ENCODE data around the gene LBH.
A peak's percentile ranks its signal among the peaks of the same experiment; 100 is the strongest.

LBH gene

DNA sequence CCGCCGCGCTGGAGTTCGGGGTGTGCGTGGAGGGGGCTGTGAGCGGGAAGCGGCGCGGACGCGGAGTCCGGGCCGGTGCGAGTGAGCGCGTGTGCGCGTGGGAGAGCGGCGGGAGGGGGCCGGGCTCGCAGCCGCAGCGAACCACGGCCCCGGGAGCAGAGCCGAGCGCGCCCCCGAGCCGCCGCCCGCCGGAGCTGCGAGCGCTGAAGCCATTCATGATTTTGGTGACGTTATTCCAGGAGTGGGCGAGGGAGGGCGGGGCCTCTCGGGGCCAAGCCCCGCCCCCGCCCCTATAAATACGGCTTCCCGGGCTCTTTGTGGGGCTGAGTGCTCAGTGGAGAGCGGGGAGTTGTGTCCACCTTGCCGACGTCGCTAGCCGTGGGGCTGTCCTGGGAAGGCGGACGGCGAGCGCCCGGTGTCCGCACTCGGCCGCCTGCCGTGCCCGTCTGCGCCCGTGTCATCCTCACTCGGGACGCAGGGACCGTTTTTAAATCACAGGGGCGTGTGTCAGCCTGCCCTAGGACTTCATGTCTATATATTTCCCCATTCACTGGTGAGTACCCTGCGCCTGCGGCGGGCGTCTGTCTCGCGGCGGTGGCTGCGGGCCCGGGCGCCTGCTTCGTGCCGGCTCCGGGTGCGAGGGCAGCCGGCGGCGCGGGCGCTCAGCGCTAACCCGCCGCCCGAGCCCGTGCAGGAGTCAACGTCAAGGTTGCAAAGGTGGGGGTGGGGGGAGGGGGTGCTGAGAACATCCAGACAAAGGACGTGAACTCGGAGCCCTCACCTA is at the start of gene LBH:
LBH (plus strand) TSS at position 323 of the 784 bp plus-strand sequence; CDS start at position 528, 205 bp downstream.
- peak; percentile 86 for DNase-seq

DNA sequence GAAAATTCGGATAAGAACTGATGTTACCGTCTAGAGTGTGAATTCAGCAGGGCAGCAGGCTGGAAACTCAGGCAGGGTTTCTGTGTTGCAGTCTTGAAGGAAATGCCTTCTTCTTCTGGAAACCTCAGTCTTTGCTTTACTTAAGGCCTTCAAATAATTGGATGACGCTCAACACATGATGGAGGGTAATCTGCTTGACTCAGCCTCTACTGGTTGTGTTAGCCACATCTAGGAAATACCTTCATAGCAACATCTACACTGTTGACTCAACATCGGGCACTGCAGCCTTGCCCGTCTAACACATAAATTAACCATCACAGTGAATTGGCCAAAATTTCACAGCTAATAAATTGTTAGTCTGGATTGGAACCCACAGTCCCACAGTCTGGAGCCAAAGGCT is 47.3 kb upstream of the LBH start:
- DNase-seq = no peak

DNA sequence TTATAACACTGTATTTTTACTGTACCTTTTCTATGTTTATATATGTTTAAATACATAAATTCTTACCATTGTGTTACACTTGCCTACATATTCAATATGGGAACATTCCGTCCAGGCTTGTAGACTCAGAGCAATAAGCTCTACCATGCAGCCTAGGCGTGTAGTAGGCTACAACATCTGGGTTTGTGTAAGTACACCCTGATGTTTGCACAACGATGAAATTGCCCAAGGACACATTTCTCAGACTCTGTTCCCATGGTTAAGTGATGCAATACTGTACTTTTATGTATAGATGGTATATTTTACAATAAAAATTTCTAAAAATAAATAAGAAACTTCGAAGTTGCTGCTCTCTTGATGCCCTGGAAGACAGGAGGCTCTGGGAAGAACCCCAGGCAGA is 46.2 kb upstream of the LBH start:
- DNase-seq = no peak

DNA sequence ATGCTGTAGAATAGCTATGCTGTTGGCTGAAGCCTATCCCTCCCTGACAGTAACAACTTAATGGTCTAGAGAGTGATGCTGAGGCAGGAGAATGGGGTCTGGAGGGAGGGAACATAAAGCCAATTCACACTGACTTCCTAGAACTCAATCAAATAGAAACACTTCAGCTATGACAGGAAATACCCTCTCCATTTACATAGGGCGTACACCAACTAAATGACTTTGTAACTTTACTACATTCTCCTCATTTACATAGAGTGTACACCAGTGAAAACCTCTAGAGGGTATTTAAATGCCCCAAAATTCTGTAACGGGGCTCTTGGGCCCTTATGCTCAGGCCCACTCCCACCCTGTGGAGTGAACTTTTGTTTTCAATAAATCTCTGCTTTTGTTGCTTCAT is 43.0 kb upstream of the LBH start:
- no peak for DNase-seq

DNA sequence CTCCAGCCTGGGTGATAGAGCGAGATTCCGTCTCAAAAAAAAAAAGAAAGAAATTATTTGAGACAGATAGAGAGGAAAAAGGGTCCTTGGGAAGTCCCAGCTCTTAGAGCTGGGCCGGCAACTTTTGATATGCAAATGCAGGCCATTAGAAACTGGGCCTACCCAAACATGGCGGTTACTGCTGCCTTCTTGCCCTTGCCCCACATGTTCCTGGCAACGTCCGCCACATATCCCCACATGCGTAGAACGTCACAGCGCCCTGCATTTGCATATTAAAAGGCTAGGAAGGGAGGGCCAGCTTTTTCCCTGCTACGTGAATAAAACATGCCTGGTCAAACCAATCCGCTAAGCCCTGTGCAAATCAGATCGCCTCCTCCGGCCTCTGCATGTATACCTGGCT is 40.7 kb upstream of the LBH start:
- no peak for DNase-seq

DNA sequence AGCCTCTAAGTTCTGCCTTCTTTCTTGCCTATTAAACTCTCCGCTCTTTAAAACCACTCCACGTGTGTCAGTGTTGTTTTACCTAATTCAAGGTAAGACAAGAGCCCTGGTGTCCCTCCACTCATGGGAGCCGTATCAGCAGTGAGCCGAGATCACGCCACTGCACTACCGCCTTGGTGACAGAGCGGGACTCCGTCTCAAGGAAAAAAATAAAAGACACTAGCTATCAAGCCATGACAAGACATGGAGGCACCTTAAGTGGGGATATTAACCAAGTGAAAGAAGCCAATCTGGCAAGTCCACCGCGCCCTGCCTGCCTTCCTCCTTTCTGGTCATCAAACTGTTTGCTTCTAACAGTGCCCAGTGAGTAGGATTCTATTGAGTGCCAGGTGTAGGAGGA is 40.2 kb upstream of the LBH start:
- no peak for DNase-seq

DNA sequence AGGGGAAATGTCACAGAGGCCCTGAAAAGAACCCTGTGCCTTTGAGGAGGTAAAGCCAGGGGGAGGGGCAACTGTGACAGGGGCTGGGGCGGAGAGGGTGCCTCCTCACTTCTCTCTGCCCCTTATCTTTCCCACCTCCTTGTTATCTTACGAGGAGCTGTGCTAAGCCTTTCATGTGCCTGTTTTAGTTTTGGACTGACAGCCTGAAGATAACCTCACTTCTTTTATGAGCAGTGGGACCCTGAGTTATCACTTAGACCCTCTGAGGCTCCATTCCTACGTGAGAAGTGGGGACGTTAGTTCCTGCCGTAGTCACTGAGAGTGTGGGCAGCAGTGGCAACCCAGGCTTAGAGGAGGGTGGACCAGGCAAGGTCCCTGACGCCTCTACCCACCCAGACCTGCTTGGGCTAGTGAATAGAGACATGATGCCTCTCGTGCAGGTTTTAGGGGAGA is 39.5 kb upstream of the LBH start:
- no peak for DNase-seq

DNA sequence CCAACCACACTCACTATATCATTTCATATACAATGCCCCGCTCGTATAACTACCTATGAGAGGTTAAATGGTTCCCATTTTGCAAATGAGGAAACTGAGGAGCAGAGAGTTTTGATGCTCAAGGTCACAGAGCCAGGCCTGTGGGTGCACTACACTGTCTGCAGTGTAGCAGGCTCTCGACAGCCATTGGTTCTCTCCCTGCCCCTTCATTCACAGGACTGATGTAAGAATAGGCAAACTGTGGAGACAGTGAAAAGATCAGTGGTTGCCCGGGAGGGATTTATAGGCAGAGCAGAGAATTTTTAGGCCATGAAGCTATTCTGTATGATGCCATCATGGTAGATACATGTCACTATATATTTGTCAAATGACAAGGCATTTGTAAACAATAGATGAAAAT is 39.0 kb upstream of the LBH start:
- DNase-seq = no peak

DNA sequence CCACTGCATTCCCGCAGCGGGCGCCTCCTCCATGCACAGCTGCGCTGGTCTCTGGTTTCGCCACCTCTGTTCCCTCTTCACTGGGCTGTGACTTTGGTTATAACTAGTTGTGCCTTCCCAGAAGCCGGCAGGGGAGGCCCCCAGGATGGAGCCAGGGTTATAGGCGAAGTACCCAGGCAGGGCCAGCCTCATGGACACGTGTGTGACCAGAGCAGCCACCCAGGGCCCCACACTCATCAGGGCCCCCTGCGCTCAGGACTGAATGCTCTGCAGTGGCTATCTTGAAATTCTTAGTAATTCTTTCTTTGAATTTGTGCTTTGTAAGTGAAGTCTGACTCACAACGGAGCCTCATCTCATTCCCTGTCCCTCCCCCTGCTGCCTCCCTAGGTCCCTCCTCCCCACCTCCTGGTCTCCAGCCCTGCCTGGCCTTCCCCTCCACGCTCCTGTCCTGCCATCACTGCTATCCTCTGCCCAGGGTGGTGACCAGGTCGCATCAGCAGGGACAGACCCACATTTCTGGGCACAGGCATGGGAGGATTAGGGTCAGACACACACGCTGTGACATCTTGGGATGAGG is 38.1 kb upstream of the LBH start:
- no peak for DNase-seq

DNA sequence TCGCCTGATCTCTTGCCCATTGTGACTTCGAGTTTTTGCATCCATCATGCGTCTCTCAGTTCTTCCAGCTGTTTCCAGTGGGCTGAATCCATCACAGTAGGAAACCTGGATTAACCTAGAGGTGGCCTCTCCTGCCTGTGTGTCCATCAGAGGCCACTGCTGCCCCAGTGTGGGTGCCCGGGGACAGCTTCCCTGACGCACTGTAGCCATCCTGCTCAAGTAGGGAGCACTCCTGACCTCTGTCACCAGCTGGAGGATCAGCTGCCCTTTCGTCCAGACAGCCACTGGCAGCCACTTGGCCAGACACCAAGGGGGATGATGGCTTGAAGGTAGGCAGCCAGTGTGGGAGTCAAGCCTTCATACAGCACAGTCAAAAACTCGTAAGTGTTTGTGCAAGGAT is 36.9 kb upstream of the LBH start:
- no peak for DNase-seq

DNA sequence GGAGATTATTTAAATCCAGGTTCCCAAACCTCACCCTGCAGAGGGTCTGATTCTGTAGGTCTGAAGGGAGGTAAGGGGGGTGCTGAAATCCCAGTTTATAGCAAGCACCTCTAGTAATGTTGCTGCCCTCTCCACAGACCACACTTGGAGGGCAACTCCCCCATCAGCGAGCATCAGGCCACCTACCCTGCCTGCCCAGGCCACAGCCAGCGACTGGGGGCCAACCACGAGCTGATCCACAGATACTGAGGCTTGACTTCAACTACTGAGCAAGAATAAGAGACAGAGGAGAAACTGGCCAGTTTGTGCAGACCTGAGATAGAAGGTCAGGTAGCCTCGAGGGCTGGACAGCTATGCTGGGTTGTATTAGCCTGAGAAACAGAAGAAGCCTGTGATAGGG is 36.3 kb upstream of the LBH start:
- DNase-seq = no peak

DNA sequence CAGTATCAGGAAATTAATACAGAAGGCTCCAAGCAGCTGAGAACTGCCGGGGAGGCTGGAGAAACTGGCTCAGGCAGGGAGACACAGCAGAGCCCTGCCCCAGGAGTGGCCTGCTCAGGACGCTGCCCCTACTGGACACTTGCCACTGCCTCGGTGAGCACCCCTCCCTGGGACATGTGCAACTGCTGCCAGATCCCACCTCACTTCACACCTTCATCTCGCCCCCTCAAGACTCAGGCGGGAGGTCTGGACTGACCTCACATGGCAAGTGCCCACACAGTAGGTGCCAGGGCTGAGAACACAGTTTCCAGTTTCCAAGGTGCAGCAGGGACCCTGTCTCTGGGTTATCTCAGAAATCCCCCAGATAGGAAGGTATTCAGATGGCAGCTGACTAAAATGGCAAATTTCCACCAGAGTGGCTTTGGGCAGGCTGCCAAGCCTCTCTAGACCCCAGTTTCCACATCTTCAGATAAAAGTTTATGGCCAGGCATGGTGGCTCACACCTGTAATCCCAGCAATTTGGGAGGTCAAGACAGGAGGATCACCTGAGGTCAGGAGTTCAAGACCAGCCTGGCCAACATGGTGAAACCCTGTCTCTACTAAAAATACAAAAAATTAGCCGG is 33.7 kb upstream of the LBH start:
- DNase-seq = no peak

DNA sequence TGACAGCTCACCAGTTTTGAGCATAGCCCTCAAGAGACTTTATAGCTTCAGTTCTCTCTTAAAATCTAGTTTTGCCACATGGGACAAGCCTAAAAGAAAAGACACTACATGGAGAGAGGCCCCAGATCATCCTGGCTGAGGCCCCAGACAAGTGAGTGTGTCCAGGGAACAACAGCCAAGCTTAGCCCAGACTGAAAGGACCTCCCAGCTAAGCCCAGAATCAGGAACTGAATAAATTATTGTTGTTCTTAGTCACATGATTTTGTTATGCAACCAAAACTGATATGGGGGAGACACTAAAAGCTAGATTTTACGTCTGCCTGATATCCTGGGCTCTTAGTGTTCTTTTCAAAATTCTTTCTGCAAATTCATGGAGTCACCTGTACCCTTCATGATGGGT is 29.3 kb upstream of the LBH start:
- no peak for DNase-seq

DNA sequence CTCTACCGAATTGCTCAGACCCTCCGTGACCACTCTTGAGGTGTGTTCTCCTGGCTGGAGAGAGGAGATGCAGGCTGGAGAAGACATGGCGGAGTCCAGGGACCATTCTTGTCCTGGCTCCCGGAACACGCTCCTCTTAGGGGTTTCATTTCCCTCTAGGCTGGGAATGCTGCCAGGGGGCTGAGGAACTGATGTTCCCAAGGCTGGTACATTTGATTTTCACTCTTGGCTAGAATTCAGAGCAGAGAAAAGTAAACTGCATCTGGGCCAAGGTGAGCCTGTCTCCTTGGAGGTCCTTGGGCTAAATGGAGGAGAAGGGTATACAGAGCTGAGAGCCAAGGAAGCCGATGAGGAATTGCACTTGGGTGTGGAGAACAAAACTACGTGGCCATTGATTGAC is 28.2 kb upstream of the LBH start:
- DNase-seq = no peak

DNA sequence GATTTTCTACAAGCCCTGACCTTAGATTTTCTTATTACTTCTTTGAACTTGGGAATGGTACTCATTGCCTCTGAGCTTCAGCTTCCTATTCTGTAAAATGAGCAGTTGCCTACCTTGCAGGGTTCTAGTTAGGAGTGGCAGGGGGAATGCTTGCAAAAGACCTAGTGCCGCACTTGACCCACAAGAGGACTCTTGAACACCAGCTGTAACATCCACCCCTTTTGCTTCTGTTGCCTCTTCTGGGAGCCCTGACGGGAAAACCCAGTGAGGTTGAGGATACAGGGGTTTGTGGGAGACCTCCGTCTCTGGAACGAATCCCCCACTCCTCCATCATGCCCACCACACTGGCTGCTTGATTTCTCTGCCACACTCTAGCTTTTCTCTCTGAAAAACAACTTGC is 27.1 kb upstream of the LBH start:
- DNase-seq = no peak

DNA sequence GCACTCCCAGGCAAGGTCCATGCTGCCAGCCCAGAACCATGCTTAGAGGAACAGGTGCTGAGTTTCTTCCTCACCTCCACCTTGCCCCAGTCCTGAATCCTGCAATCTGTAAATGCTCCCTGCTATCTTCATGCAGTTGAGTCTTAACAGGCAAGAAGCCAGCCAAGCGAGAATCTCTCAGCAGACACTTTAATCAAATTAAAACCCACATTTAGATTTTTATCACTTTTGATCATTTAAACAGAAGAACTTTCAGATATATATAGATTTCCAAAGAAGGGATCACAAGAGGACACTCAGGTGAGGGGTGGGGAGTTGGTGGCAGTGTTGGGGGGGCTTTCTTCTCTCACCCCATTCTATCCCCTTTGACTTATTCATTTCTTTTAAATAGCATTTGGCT is 25.9 kb upstream of the LBH start:
- DNase-seq = no peak

DNA sequence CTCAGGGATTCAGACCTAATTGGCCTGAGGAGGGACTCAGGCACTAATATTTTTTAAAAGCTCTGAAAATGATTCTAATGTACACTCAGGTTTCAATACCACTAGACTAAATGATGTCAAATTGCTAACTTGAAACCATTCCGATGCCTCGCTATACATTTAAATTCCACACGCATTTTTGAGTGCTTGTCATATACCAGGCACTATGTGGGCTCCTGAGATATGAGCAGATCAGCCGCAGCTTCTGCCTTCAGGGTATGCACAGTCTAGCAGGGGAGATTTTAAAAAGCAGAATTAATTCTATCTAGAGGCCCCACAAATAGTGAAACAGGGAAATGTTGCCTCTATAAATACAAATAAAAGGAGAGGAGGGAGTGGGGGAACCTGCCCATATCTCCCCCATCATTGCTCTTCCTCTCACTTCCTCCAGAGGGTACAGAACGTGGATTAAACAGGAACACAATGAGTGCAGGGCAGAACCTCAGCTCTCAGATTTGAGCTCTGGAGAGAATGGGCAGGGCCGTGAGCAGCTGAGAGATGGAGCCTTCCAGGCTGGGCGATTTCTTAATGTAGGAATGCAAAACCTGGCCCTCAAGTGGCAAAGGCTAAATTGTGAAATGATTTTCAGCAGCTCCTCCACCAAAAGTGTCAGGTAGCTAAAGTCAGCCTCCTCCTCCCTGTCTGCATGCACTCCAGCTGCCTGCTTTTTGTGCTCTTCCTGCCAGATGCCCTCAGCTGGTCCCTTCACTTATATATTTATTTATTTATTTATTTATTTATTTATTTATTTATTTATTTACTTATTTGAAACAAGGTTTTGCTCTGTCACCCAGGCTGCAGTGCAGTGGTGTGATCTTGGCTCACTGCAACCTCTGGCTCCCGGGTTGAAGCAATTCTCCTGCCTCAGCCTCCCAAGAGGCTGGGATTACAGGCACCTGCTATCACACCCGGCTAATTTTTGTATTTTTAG is 24.6 kb upstream of the LBH start:
- no peak for DNase-seq

DNA sequence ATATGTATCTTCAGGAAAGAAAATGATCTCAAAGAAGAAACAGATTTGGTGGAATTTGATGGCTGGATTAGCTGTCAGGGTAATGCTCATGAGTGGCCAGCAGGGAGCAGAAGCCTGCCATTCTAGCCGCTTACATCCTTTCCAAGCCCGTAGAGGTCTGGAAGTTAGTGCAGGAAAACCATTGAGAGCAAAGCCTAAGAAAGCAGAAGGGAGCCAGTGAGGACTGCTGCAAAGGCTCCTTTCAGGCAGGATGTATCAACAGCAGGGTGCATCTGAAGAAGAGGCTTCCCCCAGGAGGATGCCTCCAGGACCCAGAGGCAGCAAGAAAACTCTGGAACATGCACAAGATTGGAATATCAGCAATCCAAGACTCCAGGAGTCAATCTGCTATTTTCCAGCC is 22.9 kb upstream of the LBH start:
- DNase-seq = peak; percentile 50

DNA sequence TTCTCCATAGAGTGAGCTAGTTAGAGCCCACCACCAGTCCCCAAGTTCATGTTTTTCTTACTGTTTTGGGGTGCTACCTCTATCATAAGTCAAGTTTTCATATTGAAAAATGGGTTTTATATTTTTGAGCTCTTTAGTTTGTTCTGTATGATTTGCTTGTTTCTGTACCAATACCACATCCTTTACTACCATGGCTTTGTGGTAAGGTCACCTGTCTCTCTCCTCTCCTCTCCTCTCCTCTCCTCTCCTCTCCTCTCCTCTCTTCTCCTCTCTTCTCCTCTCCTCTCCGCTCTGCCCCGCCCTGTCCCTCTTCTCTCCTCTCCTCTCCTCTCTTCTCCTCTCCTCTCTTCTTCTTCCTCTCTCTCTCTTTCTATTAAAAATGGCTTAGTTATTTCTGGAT is 22.1 kb upstream of the LBH start:
- no peak for DNase-seq

DNA sequence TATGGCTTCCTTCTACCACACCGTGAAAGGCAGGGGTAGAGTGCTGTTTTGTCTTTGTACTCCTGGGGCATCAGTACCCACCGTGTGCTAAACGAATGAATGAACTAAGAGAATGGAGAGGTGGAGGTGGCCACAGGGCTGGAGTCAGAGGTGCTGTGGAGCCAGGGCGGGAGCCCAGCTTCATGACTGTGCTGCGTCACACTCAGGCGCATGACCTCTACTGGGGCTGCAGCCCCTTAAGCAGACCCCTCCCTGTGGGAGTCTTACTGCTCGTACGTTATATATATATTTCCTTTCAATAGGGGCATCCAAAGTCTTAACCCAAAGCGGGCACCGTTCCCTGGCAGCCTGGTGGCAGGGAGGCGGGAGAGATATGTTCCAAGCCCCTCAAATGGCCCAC is 18.0 kb upstream of the LBH start:
- no peak for DNase-seq

DNA sequence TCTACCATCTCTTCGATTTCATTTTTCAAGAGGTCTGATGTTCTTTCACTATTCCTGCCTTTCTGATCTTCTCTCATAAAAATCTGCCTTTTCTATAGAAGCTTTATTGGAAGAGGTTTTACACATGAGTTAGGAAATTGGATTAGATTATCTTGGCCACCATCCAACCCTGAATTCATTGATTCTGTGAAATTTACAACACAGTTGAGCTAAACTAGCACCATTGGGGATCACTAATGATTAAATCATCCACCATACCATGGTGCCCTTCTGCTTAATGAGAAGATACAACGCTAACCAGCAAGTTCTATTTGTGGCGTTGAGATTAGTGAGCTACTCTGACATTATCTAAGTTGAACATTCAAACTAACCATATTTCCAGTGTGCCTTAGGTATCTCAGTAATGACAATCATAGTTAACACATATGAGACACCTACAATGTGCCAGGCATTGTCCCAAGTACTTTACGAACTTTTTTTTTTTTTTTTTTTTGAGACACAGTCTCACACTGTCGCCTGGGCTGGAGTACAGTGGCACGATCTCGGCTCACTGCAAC is 17.3 kb upstream of the LBH start:
- DNase-seq = no peak

DNA sequence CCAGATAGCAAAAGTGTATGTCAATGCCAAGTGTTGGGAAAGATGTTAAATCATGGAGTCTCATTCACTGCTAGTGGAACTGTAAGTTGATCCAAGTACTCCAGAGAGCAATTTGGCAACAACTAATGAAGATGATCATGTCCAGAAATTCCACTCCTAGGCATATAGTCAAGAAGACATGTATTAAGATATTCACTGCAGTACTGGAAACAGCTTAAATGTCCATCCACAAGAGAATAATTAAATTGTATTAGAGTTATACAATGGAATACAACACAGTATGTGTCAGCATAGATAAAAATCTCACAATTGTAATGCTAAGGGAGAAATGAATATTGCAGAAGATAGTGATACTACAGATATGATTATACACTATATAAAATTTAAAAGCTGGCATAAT is 15.2 kb upstream of the LBH start:
- no peak for DNase-seq
